ENCODE measurements around the gene ST3GAL2.

Gene ST3GAL2

DNA sequence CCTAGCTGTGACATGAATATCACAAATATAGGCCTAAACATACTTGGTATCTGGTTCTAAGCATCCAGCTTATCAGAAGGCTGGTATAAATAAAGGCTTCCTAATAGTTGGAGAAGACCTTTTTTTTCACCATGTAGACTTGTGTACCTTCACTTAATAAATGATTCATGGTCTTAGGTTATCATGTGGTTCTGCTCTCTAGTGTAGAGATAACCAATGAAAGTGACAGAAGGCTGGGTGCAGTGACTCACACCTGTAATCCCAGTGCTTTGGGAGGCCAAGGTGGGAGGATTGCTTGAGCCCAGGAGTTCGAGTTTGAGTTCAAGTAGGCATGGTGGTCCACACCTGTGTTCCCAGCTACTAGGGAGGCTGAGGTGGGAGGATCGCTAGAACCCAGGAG, 89.1 kb downstream of the ST3GAL2 start:
- DNase-seq, result no peak
- H3K4me1 ChIP-seq (ENCODE audit: low read length), result 0 out of 2 replicates have a peak, but pooled peaks cover 9% of the 10 kb centered on the region
- TF ChIP-seq EZH2phosphoT487 (IDR thresholded peaks at IDR 0.05; ENCODE audit: low read length) (no peak), EZH2 (optimal IDR thresholded peaks at IDR 0.05; ENCODE audit: low read depth, low read length) (no peak)
- TF ChIP-seq, protein P1, sequence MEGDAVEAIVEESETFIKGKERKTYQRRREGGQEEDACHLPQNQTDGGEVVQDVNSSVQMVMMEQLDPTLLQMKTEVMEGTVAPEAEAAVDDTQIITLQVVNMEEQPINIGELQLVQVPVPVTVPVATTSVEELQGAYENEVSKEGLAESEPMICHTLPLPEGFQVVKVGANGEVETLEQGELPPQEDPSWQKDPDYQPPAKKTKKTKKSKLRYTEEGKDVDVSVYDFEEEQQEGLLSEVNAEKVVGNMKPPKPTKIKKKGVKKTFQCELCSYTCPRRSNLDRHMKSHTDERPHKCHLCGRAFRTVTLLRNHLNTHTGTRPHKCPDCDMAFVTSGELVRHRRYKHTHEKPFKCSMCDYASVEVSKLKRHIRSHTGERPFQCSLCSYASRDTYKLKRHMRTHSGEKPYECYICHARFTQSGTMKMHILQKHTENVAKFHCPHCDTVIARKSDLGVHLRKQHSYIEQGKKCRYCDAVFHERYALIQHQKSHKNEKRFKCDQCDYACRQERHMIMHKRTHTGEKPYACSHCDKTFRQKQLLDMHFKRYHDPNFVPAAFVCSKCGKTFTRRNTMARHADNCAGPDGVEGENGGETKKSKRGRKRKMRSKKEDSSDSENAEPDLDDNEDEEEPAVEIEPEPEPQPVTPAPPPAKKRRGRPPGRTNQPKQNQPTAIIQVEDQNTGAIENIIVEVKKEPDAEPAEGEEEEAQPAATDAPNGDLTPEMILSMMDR (IDR thresholded peaks at IDR 0.05; ENCODE audit: low read length), result no peak
- no peaks in the 10 kb centered on the region for H3K9me3 ChIP-seq (replicated peaks; ENCODE audit: insufficient read depth, low read length)
- no peak overlapping the region for H3K4me3 ChIP-seq (ENCODE audit: low read length)
- no peaks in the 10 kb centered on the region for H4K20me1 ChIP-seq (ENCODE audit: insufficient read depth, low read length)
- H3K27me3 ChIP-seq (replicated peaks; ENCODE audit: insufficient read depth, low read length), result no peaks in the 10 kb centered on the region
- no peak overlapping the region for H3K4me2 ChIP-seq (ENCODE audit: low read depth, low read length)
- H3K79me2 ChIP-seq (ENCODE audit: low read length), result peaks cover 59% of the 10 kb centered on the region
- peaks cover 5% of the 10 kb centered on the region for H3F3A ChIP-seq (ENCODE audit: insufficient read depth, low read length)
- no peak overlapping the region for H3K27ac ChIP-seq (ENCODE audit: low read length)
- no peak overlapping the region for H3K9ac ChIP-seq (ENCODE audit: low read length)
- no peak overlapping the region for H2AFZ ChIP-seq (ENCODE audit: low read length)
- H3K9me2 ChIP-seq (replicated peaks; ENCODE audit: insufficient read depth, low read length), result no peaks in the 10 kb centered on the region
- H3K36me3 ChIP-seq (replicated peaks; ENCODE audit: insufficient read depth, low read length), result peaks cover 3% of the 10 kb centered on the region; the same call in 1 of the 2 replicates

GRCh38 chr16:70348991-70349390, 89.9 kb downstream of the ST3GAL2 start:
- Histone ChIP-seq H3K4me3 (ENCODE audit: low read length) (no peak overlapping the region), H3K27me3 (replicated peaks; ENCODE audit: insufficient read depth, low read length) (no peaks in the 10 kb centered on the region), H3K9me2 (replicated peaks; ENCODE audit: insufficient read depth, low read length) (no peaks in the 10 kb centered on the region), H2AFZ (ENCODE audit: low read length) (no peak overlapping the region), H3K79me2 (ENCODE audit: low read length) (peaks cover 55% of the 10 kb centered on the region), H3K36me3 (replicated peaks; ENCODE audit: insufficient read depth, low read length) (peaks cover 3% of the 10 kb centered on the region; the same call in 1 of the 2 replicates), H3K4me1 (ENCODE audit: low read length) (0 out of 2 replicates have a peak, but pooled peaks cover 9% of the 10 kb centered on the region), H3F3A (ENCODE audit: insufficient read depth, low read length) (peaks cover 5% of the 10 kb centered on the region), H3K27ac (ENCODE audit: low read length) (no peak overlapping the region), H3K9me3 (replicated peaks; ENCODE audit: insufficient read depth, low read length) (no peaks in the 10 kb centered on the region), H3K4me2 (ENCODE audit: low read depth, low read length) (no peak overlapping the region), H3K9ac (ENCODE audit: low read length) (no peak overlapping the region), H4K20me1 (ENCODE audit: insufficient read depth, low read length) (no peaks in the 10 kb centered on the region)
- DNase-seq, result no peak
- no peak for TF ChIP-seq EZH2phosphoT487 (IDR thresholded peaks at IDR 0.05; ENCODE audit: low read length)
- no peak for TF ChIP-seq EZH2 (optimal IDR thresholded peaks at IDR 0.05; ENCODE audit: low read depth, low read length)
- TF ChIP-seq, protein P1 (IDR thresholded peaks at IDR 0.05; ENCODE audit: low read length), result no peak

GRCh38 chr16:70345840-70346239, 93.1 kb downstream of the ST3GAL2 start:
- H3K4me1 ChIP-seq (ENCODE audit: low read length), result 0 out of 2 replicates have a peak, but pooled peaks cover 9% of the 10 kb centered on the region
- H3K36me3 ChIP-seq (replicated peaks; ENCODE audit: insufficient read depth, low read length), result no peaks in the 10 kb centered on the region; the same call in 1 of the 2 replicates
- peak overlapping the region; percentile 81 for H3K4me2 ChIP-seq (ENCODE audit: low read depth, low read length)
- no peaks in the 10 kb centered on the region for H3K9me2 ChIP-seq (replicated peaks; ENCODE audit: insufficient read depth, low read length)
- TF ChIP-seq EZH2phosphoT487 (IDR thresholded peaks at IDR 0.05; ENCODE audit: low read length), result no peak
- TF ChIP-seq EZH2 (optimal IDR thresholded peaks at IDR 0.05; ENCODE audit: low read depth, low read length), result no peak
- TF ChIP-seq, protein P1 (IDR thresholded peaks at IDR 0.05; ENCODE audit: low read length), result no peak
- no peaks in the 10 kb centered on the region for H4K20me1 ChIP-seq (ENCODE audit: insufficient read depth, low read length)
- no peak for DNase-seq
- H3K27ac ChIP-seq (ENCODE audit: low read length), result peak overlapping the region; percentile 85; the same call in 1 of the 2 replicates
- H3F3A ChIP-seq (ENCODE audit: insufficient read depth, low read length), result peaks cover 5% of the 10 kb centered on the region
- H3K4me3 ChIP-seq (ENCODE audit: low read length), result peak overlapping the region; percentile 93
- H2AFZ ChIP-seq (ENCODE audit: low read length), result peak overlapping the region; percentile 33; the same call in 1 of the 2 replicates
- no peaks in the 10 kb centered on the region for H3K27me3 ChIP-seq (replicated peaks; ENCODE audit: insufficient read depth, low read length)
- H3K9me3 ChIP-seq (replicated peaks; ENCODE audit: insufficient read depth, low read length), result no peaks in the 10 kb centered on the region
- H3K79me2 ChIP-seq (ENCODE audit: low read length), result peaks cover 42% of the 10 kb centered on the region
- H3K9ac ChIP-seq (ENCODE audit: low read length), result peak overlapping the region; percentile 92

Measured in MM.1S (cell line).